NB4 (cell line): ENCODE data around the gene ZFHX2.
"Not testable (repeated sequence)": the region's sequence is repeated elsewhere in the genome, so short reads cannot be mapped to it uniquely, and the experiment has no call there.

Source experiments
- DNase-seq: peaks from one replicate; pipeline ENCODE4 v3.0.0; 2010; ENCODE audit warnings: low read depth
- H3K4me3 ChIP-seq: one replicate; pipeline ENCODE4 v1.5.1; 2011; ENCODE audit warnings: mild to moderate bottlenecking, low read depth, low read length, moderate library complexity
- CTCF ChIP-seq: IDR thresholded peaks from one replicate; pipeline ENCODE4 v1.5.1; 2012; ENCODE audit warnings: low read depth, low read length
- MAX ChIP-seq: IDR thresholded peaks from 2 replicates; pipeline ENCODE4 v1.6.1; 2011; ENCODE audit warnings: low read depth, low read length
- MYC ChIP-seq: IDR thresholded peaks from 2 replicates; pipeline ENCODE4 v1.6.1; 2011; ENCODE audit warnings: low read depth, low read length
- POLR2A ChIP-seq: IDR thresholded peaks from 2 replicates; pipeline ENCODE4 v1.6.1; 2011; ENCODE audit warnings: mild to moderate bottlenecking; ENCODE audit not compliant: insufficient read length; ENCODE audit errors: extremely low read depth

The ZFHX2 gene

GRCh38 chr14:23539248-23540140 is 12.1 kb downstream of the ZFHX2 start:
- TF ChIP-seq MYC (no peak), MAX (no peak), POLR2A (no peak), CTCF (peak; percentile 83)
- H3K4me3 ChIP-seq = no peak overlapping the region
- peak; percentile 50 for DNase-seq

- TF ChIP-seq CTCF (no peak), MYC (no peak), POLR2A (no peak), MAX (no peak)
- no peak for DNase-seq
Measured at GRCh38 chr14:23538785-23539184, 12.8 kb downstream of the ZFHX2 start.

GRCh38 chr14:23538050-23538718 is 13.4 kb downstream of the ZFHX2 start:
- TF ChIP-seq MAX (no peak), MYC (no peak)
- no peak overlapping the region for H3K4me3 ChIP-seq
- DNase-seq = no peak

More at GRCh38 chr14:23538785-23539184, 12.8 kb downstream of the ZFHX2 start:
- no peak overlapping the region for H3K4me3 ChIP-seq

- H3K4me3 ChIP-seq = no peak overlapping the region
- no peak for DNase-seq
- no peak for TF ChIP-seq MYC
- TF ChIP-seq POLR2A = no peak
- TF ChIP-seq MAX = no peak
Measured at GRCh38 chr14:23537351-23538049, 14.1 kb downstream of the ZFHX2 start.

- DNase-seq, H3K4me3 ChIP-seq: not testable (repeated sequence)
Measured at GRCh38 chr14:23536906-23537305, 14.7 kb downstream of the ZFHX2 start.

DNA sequence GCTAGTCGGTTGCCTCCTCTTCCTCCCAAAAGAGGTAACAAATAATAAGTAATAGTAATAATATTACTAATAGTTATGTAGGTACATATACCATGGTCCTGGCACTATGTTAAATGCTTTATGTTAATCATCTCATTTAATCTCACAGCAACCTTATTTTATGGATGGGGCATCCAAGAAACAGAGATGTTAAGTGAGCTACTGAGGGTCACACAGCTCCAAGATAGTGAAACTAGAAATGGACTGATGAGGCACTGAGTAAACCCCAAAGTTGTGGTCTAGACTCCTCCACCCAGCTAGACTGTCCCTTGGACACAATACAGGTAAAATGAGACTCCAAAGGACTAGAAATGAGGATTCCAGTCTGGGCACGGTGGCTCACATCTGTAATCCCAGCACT is 15.1 kb downstream of the ZFHX2 start:
- H3K4me3 ChIP-seq = no peak overlapping the region
- TF ChIP-seq CTCF (no peak), POLR2A (no peak), MYC (no peak), MAX (no peak)
- DNase-seq = no peak

- DNase-seq = no peak
- TF ChIP-seq MAX (no peak), CTCF (no peak), POLR2A (no peak), MYC (no peak)
- no peak overlapping the region for H3K4me3 ChIP-seq
Measured at GRCh38 chr14:23535943-23536342, 15.6 kb downstream of the ZFHX2 start.
